Measurements from ENCODE around the gene BACH2. TPM values are rescaled to one million over a fixed set of nuclear protein-coding genes. Genes with fewer than 3 reads are reported as not detected.

Gene BACH2
- polyA plus RNA-seq, 1 donor from 2014 or later, result 45.5 TPM

GRCh38 chr6:89985751-89986493 is 310.7 kb downstream of the BACH2 start:
- Histone ChIP-seq H3K4me3 (ENCODE audit: low read length) (peak overlapping the region; percentile 3), H2AFZ (ENCODE audit: low read depth, low read length) (no peak overlapping the region)

DNA sequence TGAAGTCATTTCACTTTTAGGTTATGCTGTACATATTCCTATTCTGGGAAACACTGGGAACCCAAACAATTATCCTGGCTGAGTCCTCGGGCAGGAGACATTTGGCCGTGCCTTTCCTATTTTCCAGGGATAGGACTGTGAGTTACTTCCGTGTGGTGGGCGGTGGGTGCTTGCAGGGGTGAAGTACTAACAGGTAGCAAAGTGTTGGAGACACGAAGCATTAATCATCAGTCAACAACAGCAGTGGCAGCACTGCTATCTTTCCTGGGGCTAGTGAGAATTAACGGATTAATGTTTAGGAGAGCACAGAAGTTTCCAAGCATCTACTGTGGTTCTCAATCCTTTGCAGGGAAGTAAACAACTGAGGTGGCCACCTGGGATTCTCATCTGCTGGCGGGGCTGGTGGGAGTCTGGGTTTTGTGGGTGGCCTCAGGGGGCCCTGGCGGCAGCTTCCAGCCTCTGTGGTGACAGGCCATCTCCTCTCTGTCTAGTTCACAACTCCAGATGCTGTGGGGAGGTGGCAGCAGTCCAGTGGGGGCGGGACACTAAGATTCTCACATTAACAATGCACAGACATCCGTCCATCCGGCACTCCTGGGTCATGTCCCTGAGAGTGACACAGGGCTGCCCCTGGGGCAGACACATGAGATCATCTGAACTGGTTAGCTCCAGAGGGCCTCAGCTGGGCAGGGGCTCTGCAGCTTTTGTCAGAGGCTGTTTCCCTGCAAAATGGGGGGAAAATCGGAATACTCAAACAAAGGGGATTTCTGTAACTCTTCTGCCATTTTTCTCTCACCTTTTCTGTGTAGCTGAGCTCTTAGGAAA is 311.5 kb downstream of the BACH2 start:
- H2AFZ ChIP-seq (ENCODE audit: low read depth, low read length), result no peak overlapping the region
- H3K4me2 ChIP-seq (ENCODE audit: low read length), result no peak overlapping the region
- no peaks in the 10 kb centered on the region for H3K9me3 ChIP-seq (ENCODE audit: low read length)
- H3K4me3 ChIP-seq (ENCODE audit: low read length), result no peak overlapping the region
- no peaks in the 10 kb centered on the region for H4K20me1 ChIP-seq (ENCODE audit: insufficient read depth)
- peak overlapping the region; percentile 63 for H3K27ac ChIP-seq (ENCODE audit: low read length)
- peaks cover 23% of the 10 kb centered on the region for H3K79me2 ChIP-seq (replicated peaks; ENCODE audit: insufficient read depth, low read length)
- H3K27me3 ChIP-seq (ENCODE audit: insufficient read depth, low read depth, low read length), result no peaks in the 10 kb centered on the region
- peaks cover 6% of the 10 kb centered on the region for H3F3A ChIP-seq (ENCODE audit: insufficient read depth, low read length, poor library complexity, severe bottlenecking)
- no peaks in the 10 kb centered on the region for H3K9me2 ChIP-seq (ENCODE audit: insufficient read depth, low read length)
- H3K9ac ChIP-seq (ENCODE audit: low read length), result peak overlapping the region; percentile 8
- no peaks in the 10 kb centered on the region for H3K36me3 ChIP-seq (ENCODE audit: insufficient read depth, low read length)
- TF ChIP-seq EP300 (conservative IDR thresholded peaks at IDR 0.05; ENCODE audit: poor library complexity, severe bottlenecking) (no peak), MXI1 (conservative IDR thresholded peaks at IDR 0.05; ENCODE audit: poor library complexity, severe bottlenecking) (no peak), RAD21 (conservative IDR thresholded peaks at IDR 0.05) (no peak), EZH2 (IDR thresholded peaks at IDR 0.05; ENCODE audit: borderline replicate concordance, insufficient read depth, low read length, poor library complexity, severe bottlenecking) (no peak), POLR2AphosphoS5 (IDR thresholded peaks at IDR 0.05) (no peak)
- TF ChIP-seq, protein P1, sequence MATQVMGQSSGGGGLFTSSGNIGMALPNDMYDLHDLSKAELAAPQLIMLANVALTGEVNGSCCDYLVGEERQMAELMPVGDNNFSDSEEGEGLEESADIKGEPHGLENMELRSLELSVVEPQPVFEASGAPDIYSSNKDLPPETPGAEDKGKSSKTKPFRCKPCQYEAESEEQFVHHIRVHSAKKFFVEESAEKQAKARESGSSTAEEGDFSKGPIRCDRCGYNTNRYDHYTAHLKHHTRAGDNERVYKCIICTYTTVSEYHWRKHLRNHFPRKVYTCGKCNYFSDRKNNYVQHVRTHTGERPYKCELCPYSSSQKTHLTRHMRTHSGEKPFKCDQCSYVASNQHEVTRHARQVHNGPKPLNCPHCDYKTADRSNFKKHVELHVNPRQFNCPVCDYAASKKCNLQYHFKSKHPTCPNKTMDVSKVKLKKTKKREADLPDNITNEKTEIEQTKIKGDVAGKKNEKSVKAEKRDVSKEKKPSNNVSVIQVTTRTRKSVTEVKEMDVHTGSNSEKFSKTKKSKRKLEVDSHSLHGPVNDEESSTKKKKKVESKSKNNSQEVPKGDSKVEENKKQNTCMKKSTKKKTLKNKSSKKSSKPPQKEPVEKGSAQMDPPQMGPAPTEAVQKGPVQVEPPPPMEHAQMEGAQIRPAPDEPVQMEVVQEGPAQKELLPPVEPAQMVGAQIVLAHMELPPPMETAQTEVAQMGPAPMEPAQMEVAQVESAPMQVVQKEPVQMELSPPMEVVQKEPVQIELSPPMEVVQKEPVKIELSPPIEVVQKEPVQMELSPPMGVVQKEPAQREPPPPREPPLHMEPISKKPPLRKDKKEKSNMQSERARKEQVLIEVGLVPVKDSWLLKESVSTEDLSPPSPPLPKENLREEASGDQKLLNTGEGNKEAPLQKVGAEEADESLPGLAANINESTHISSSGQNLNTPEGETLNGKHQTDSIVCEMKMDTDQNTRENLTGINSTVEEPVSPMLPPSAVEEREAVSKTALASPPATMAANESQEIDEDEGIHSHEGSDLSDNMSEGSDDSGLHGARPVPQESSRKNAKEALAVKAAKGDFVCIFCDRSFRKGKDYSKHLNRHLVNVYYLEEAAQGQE (IDR thresholded peaks at IDR 0.05; ENCODE audit: borderline replicate concordance), result no peak

More at GRCh38 chr6:89985751-89986493, 310.7 kb downstream of the BACH2 start:
- H3K79me2 ChIP-seq (replicated peaks; ENCODE audit: insufficient read depth, low read length), result peaks cover 28% of the 10 kb centered on the region
- H3K27me3 ChIP-seq (ENCODE audit: insufficient read depth, low read depth, low read length), result no peaks in the 10 kb centered on the region
- no peak for TF ChIP-seq POLR2AphosphoS5 (IDR thresholded peaks at IDR 0.05)
- no peak for TF ChIP-seq RAD21 (conservative IDR thresholded peaks at IDR 0.05)
- TF ChIP-seq MXI1 (conservative IDR thresholded peaks at IDR 0.05; ENCODE audit: poor library complexity, severe bottlenecking), result no peak
- TF ChIP-seq, protein P1 (IDR thresholded peaks at IDR 0.05; ENCODE audit: borderline replicate concordance), result no peak
- no peak for TF ChIP-seq EP300 (conservative IDR thresholded peaks at IDR 0.05; ENCODE audit: poor library complexity, severe bottlenecking)
- no peak for TF ChIP-seq TAF1 (IDR thresholded peaks at IDR 0.05; ENCODE audit: low read depth)
- no peak for TF ChIP-seq EZH2 (IDR thresholded peaks at IDR 0.05; ENCODE audit: borderline replicate concordance, insufficient read depth, low read length, poor library complexity, severe bottlenecking)
- no peak for TF ChIP-seq SMC3 (conservative IDR thresholded peaks at IDR 0.05; ENCODE audit: poor library complexity)
- no peak for TF ChIP-seq CTCF (IDR thresholded peaks at IDR 0.05; ENCODE audit: poor library complexity, severe bottlenecking)
- H3K4me2 ChIP-seq (ENCODE audit: low read length), result peak overlapping the region; percentile 8
- H3F3A ChIP-seq (ENCODE audit: insufficient read depth, low read length, poor library complexity, severe bottlenecking), result no peaks in the 10 kb centered on the region
- H3K36me3 ChIP-seq (ENCODE audit: insufficient read depth, low read length), result no peaks in the 10 kb centered on the region
- no peaks in the 10 kb centered on the region for H3K9me2 ChIP-seq (ENCODE audit: insufficient read depth, low read length)
- H3K27ac ChIP-seq (ENCODE audit: low read length), result peak overlapping the region; percentile 63
- H3K9me3 ChIP-seq (ENCODE audit: low read length), result no peaks in the 10 kb centered on the region
- H3K9ac ChIP-seq (ENCODE audit: low read length), result peak overlapping the region; percentile 10
- H4K20me1 ChIP-seq (ENCODE audit: insufficient read depth), result no peaks in the 10 kb centered on the region
